ENCODE measurements around the gene MKKS.

GRCh38 chr20:10436053-10436699 is 2.2 kb upstream of the MKKS start:
- TF ChIP-seq CHD2 (IDR thresholded peaks at IDR 0.05; ENCODE audit: low read length, partially characterized antibody) (no peak), EZH2phosphoT487 (IDR thresholded peaks at IDR 0.05; ENCODE audit: borderline replicate concordance, low read depth) (no peak), RFX5 (IDR thresholded peaks at IDR 0.05; ENCODE audit: low read length) (no peak), CTCF (IDR thresholded peaks at IDR 0.05) (no peak), FOXJ3 (CRISPR knock-in tag; IDR thresholded peaks at IDR 0.05) (no peak), GABPA (IDR thresholded peaks at IDR 0.05; ENCODE audit: low read depth) (no peak), TCF12 (IDR thresholded peaks at IDR 0.05) (no peak), POLR2AphosphoS5 (IDR thresholded peaks at IDR 0.05; ENCODE audit: low read depth, low read length) (no peak), MAX (IDR thresholded peaks at IDR 0.05; ENCODE audit: low read depth) (no peak), REST (IDR thresholded peaks at IDR 0.05; ENCODE audit: low read depth, low read length) (no peak)
